ENCODE results near the gene FZD1. TPM values are rescaled to one million over a fixed set of nuclear protein-coding genes. Genes with fewer than 3 reads are reported as not detected.

FZD1 gene
- total RNA-seq, 1 experiment from 2014 or later = 2.8 TPM

DNA sequence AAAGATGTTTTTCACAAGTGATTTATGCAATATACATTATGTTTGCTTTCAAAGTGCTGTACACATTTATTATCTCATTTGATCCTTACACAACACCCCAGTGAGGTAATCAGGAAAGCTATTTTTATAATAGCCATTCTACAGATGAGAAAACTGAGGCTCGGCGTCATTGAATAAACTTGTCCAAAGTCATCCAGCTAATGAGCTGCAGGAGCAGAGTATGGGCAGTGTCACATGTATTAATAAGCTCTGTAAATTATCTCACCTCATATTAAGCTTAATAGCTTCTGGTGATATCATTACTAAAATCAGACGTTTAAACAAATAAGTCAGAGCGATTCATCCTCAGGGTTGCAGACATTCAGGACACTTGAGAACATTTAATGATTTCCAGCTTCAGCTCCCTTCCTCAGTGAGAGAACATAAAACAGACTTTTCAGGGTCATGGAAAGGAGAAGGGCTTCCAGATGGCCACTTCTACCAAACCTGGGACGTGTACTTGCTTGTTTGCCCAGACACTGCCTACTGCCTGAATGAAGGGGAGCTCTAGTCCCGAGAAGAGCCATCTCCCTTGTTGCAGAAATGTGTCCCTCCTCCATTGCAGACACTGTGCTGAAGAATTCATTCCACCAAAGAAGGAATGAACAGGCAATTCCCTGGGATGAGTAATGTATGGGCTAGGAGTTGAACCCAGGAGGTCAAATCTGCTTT is 20.5 kb upstream of the FZD1 start:
- Histone ChIP-seq H4K20me1 (ENCODE audit: insufficient read depth) (no peaks in the 10 kb centered on the region), H2AFZ (no peak overlapping the region), H3F3A (ENCODE audit: insufficient read depth, low read depth) (no peaks in the 10 kb centered on the region), H3K4me2 (no peak overlapping the region), H3K4me3 (no peak overlapping the region), H3K4me1 (replicated peaks; ENCODE audit: insufficient read depth) (no peaks in the 10 kb centered on the region), H3K27me3 (ENCODE audit: insufficient read depth, low read depth) (no peaks in the 10 kb centered on the region), H3K79me2 (ENCODE audit: low read depth) (no peaks in the 10 kb centered on the region), H3K36me3 (ENCODE audit: low read depth) (no peaks in the 10 kb centered on the region), H3K27ac (no peak overlapping the region), H3K9me2 (ENCODE audit: insufficient read depth) (no peaks in the 10 kb centered on the region), H3K9me3 (ENCODE audit: insufficient read depth, low read depth) (no peaks in the 10 kb centered on the region)
- no peak for TF ChIP-seq EZH2 (IDR thresholded peaks at IDR 0.05; ENCODE audit: low read depth)
- TF ChIP-seq, protein P1, sequence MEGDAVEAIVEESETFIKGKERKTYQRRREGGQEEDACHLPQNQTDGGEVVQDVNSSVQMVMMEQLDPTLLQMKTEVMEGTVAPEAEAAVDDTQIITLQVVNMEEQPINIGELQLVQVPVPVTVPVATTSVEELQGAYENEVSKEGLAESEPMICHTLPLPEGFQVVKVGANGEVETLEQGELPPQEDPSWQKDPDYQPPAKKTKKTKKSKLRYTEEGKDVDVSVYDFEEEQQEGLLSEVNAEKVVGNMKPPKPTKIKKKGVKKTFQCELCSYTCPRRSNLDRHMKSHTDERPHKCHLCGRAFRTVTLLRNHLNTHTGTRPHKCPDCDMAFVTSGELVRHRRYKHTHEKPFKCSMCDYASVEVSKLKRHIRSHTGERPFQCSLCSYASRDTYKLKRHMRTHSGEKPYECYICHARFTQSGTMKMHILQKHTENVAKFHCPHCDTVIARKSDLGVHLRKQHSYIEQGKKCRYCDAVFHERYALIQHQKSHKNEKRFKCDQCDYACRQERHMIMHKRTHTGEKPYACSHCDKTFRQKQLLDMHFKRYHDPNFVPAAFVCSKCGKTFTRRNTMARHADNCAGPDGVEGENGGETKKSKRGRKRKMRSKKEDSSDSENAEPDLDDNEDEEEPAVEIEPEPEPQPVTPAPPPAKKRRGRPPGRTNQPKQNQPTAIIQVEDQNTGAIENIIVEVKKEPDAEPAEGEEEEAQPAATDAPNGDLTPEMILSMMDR (conservative IDR thresholded peaks at IDR 0.05) = no peak
- no peak for DNase-seq
- CTCF ChIA-PET = no interaction called here
- intact Hi-C loops (cut with micrococcal nuclease; ENCODE audit: unreplicated experiment) = no loop called here
- POLR2A ChIA-PET (ENCODE audit: unreplicated experiment) = no interaction called here
- no TSS peak for BruUV-seq (replicated peaks)

GRCh38 chr7:91247500-91247899 is 16.7 kb upstream of the FZD1 start:
- Histone ChIP-seq H3K9me2 (ENCODE audit: insufficient read depth) (no peaks in the 10 kb centered on the region), H3F3A (ENCODE audit: insufficient read depth, low read depth) (no peaks in the 10 kb centered on the region), H3K4me1 (replicated peaks; ENCODE audit: insufficient read depth) (no peaks in the 10 kb centered on the region), H3K9me3 (ENCODE audit: insufficient read depth, low read depth) (no peaks in the 10 kb centered on the region), H3K79me2 (ENCODE audit: low read depth) (no peaks in the 10 kb centered on the region), H4K20me1 (ENCODE audit: insufficient read depth) (no peaks in the 10 kb centered on the region), H3K4me3 (no peak overlapping the region), H3K27me3 (ENCODE audit: insufficient read depth, low read depth) (no peaks in the 10 kb centered on the region), H2AFZ (no peak overlapping the region), H3K4me2 (no peak overlapping the region), H3K36me3 (ENCODE audit: low read depth) (no peaks in the 10 kb centered on the region), H3K27ac (no peak overlapping the region)
- no TSS peak for BruUV-seq (replicated peaks)
- TF ChIP-seq, protein P1 (conservative IDR thresholded peaks at IDR 0.05) = no peak
- no peak for TF ChIP-seq EZH2 (IDR thresholded peaks at IDR 0.05; ENCODE audit: low read depth)
- CTCF ChIA-PET = interaction anchor here (0.6 kb wide), 1 partner anchor 18 kb away, joined by 4 read pairs; no protein-coding TSS in a partner anchor
- no peak for DNase-seq
- POLR2A ChIA-PET (ENCODE audit: unreplicated experiment) = no interaction called here
- intact Hi-C loops (cut with micrococcal nuclease; ENCODE audit: unreplicated experiment) = no loop called here

- Histone ChIP-seq H3K4me3 (no peak overlapping the region), H3K79me2 (ENCODE audit: low read depth) (no peaks in the 10 kb centered on the region), H3K36me3 (ENCODE audit: low read depth) (no peaks in the 10 kb centered on the region), H3K4me2 (no peak overlapping the region), H2AFZ (no peak overlapping the region), H3K4me1 (replicated peaks; ENCODE audit: insufficient read depth) (no peaks in the 10 kb centered on the region), H3F3A (ENCODE audit: insufficient read depth, low read depth) (no peaks in the 10 kb centered on the region), H3K27ac (no peak overlapping the region), H3K9me3 (ENCODE audit: insufficient read depth, low read depth) (no peaks in the 10 kb centered on the region), H3K27me3 (ENCODE audit: insufficient read depth, low read depth) (no peaks in the 10 kb centered on the region), H4K20me1 (ENCODE audit: insufficient read depth) (no peaks in the 10 kb centered on the region), H3K9me2 (ENCODE audit: insufficient read depth) (no peaks in the 10 kb centered on the region)
- POLR2A ChIA-PET (ENCODE audit: unreplicated experiment) = no interaction called here
- intact Hi-C loops (cut with micrococcal nuclease; ENCODE audit: unreplicated experiment) = no loop called here
- no peak for TF ChIP-seq EZH2 (IDR thresholded peaks at IDR 0.05; ENCODE audit: low read depth)
- TF ChIP-seq, protein P1 (conservative IDR thresholded peaks at IDR 0.05) = no peak
- no TSS peak for BruUV-seq (replicated peaks)
- no peak for DNase-seq
- CTCF ChIA-PET = no interaction called here
These were observed 15.2 kb upstream of the FZD1 start for GRCh38 chr7:91248996-91249395.

Data from PC-9 (cell line).